Measurements from ENCODE around the gene IMP3.

GRCh38 chr15:75616766-75617165, 23.3 kb downstream of the IMP3 start:
- TF ChIP-seq ZFP3 (CRISPR knock-in tag; IDR thresholded peaks at IDR 0.05) (no peak), PPARA (CRISPR knock-in tag; IDR thresholded peaks at IDR 0.05; ENCODE audit: borderline replicate concordance) (no peak), ISL1 (CRISPR knock-in tag; IDR thresholded peaks at IDR 0.05) (no peak), SNAI2 (CRISPR knock-in tag; IDR thresholded peaks at IDR 0.05) (no peak), ARNTL (CRISPR knock-in tag; IDR thresholded peaks at IDR 0.05; ENCODE audit: borderline replicate concordance, low read depth) (no peak), PATZ1 (CRISPR knock-in tag; IDR thresholded peaks at IDR 0.05; ENCODE audit: borderline replicate concordance) (no peak), OSR1 (CRISPR knock-in tag; IDR thresholded peaks at IDR 0.05) (no peak), ZNF565 (CRISPR knock-in tag; conservative IDR thresholded peaks at IDR 0.05; ENCODE audit: low read depth) (no peak), CREB5 (CRISPR knock-in tag; IDR thresholded peaks at IDR 0.05; ENCODE audit: low read depth) (no peak), GLIS3 (CRISPR knock-in tag; IDR thresholded peaks at IDR 0.05) (no peak), RARB (CRISPR knock-in tag; IDR thresholded peaks at IDR 0.05) (no peak), ZC3H10 (CRISPR knock-in tag; IDR thresholded peaks at IDR 0.05) (no peak)
- TF ChIP-seq, protein P1, sequence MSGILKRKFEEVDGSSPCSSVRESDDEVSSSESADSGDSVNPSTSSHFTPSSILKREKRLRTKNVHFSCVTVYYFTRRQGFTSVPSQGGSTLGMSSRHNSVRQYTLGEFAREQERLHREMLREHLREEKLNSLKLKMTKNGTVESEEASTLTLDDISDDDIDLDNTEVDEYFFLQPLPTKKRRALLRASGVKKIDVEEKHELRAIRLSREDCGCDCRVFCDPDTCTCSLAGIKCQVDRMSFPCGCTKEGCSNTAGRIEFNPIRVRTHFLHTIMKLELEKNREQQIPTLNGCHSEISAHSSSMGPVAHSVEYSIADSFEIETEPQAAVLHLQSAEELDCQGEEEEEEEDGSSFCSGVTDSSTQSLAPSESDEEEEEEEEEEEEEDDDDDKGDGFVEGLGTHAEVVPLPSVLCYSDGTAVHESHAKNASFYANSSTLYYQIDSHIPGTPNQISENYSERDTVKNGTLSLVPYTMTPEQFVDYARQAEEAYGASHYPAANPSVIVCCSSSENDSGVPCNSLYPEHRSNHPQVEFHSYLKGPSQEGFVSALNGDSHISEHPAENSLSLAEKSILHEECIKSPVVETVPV (CRISPR knock-in tag; IDR thresholded peaks at IDR 0.05) = no peak
- TF ChIP-seq, protein P2, sequence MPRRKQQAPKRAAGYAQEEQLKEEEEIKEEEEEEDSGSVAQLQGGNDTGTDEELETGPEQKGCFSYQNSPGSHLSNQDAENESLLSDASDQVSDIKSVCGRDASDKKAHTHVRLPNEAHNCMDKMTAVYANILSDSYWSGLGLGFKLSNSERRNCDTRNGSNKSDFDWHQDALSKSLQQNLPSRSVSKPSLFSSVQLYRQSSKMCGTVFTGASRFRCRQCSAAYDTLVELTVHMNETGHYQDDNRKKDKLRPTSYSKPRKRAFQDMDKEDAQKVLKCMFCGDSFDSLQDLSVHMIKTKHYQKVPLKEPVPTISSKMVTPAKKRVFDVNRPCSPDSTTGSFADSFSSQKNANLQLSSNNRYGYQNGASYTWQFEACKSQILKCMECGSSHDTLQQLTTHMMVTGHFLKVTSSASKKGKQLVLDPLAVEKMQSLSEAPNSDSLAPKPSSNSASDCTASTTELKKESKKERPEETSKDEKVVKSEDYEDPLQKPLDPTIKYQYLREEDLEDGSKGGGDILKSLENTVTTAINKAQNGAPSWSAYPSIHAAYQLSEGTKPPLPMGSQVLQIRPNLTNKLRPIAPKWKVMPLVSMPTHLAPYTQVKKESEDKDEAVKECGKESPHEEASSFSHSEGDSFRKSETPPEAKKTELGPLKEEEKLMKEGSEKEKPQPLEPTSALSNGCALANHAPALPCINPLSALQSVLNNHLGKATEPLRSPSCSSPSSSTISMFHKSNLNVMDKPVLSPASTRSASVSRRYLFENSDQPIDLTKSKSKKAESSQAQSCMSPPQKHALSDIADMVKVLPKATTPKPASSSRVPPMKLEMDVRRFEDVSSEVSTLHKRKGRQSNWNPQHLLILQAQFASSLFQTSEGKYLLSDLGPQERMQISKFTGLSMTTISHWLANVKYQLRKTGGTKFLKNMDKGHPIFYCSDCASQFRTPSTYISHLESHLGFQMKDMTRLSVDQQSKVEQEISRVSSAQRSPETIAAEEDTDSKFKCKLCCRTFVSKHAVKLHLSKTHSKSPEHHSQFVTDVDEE (CRISPR knock-in tag; IDR thresholded peaks at IDR 0.05) = no peak

Data from SK-N-SH treated with all-trans-retinoic acid at 6 μM for 48 hours (cell line).